Heart right ventricle (tissue), 16 donors: ENCODE measurements around the gene TLX3. TPM values are rescaled to one million over a fixed set of nuclear protein-coding genes. Genes with fewer than 3 reads are reported as not detected.

ENCODE experiments used
- ATAC-seq, 8 donors: fragments of 200-7000 bp; cut with Tn5 transposase; one replicate each; pipeline ENCODE4 v1.9.1; 2020; ENCODE audit warnings: mild to moderate bottlenecking in 8 of 8, moderate library complexity in 8 of 8, moderate number of reproducible peaks in 1 of 8
- DNase-seq, 2 donors: peaks; one replicate each; pipeline ENCODE4 v3.0.0-alpha.2; 2020
- H3K27ac ChIP-seq, 10 donors: fragments of 200-600 bp; sonication (generic) in 2 of 10; one replicate each; pipeline versions ENCODE4 v1.5.0 to v1.8.0; 2020 to 2022; ENCODE audit warnings: mild to moderate bottlenecking in 3 of 10
- H3K27me3 ChIP-seq, 7 donors: fragments of 200-600 bp; one replicate each; pipeline ENCODE4 v1.8.0; 2021 to 2022; ENCODE audit warnings: mild to moderate bottlenecking in 2 of 7
- H3K36me3 ChIP-seq, 9 donors: fragments of 200-600 bp; sonication (generic) in 1 of 9; one replicate each; pipeline versions ENCODE4 v1.5.0 to v1.8.0; 2020 to 2022; ENCODE audit warnings: mild to moderate bottlenecking in 2 of 9
- H3K4me1 ChIP-seq, 9 donors: fragments of 200-600 bp; sonication (generic) in 1 of 9; one replicate each; pipeline versions ENCODE4 v1.5.0 to v1.8.0; 2020 to 2022; ENCODE audit warnings: mild to moderate bottlenecking in 4 of 9
- H3K4me3 ChIP-seq, 10 donors: fragments of 200-600 bp; sonication (generic) in 2 of 10; one replicate each; pipeline versions ENCODE4 v1.5.0 to v1.8.0; 2020 to 2022; ENCODE audit warnings: mild to moderate bottlenecking in 7 of 10, moderate library complexity in 2 of 10
- H3K9me3 ChIP-seq, 11 donors: fragments of 200-600 bp in 10 of 11; sonication (generic) in 2 of 11; one replicate each; pipeline versions ENCODE4 v1.5.0 to v1.8.0; 2013 to 2022; ENCODE audit warnings: mild to moderate bottlenecking in 2 of 11, control low read depth in 1 of 11, moderate library complexity in 1 of 11
- WGBS, 2 donors: extraction: QIAGEN DNeasy Blood & Tissue Kit; methylation state at CpG; one replicate each; pipeline ENCODE4 v1.1.7; 2013; ENCODE audit warnings: inconsistent platforms in 1 of 2; 5-methylcytosine and 5-hydroxymethylcytosine counted together
- intact Hi-C, 10 donors: fragments of 100-400 bp; cut with DNase I; formaldehyde crosslinking; loops; one replicate each; pipeline versions ENCODE4 v1.11.1 to v1.14.2; 2022
- polyA plus RNA-seq, 2 donors: library from polyadenylated mRNA; stranded (reverse); fragments of 200-250 nt; gene quantifications; one replicate each; pipeline ENCODE4 v1.2.3, GENCODE V29; 2013
- total RNA-seq, 10 donors: library from RNA; stranded (reverse); fragmentation: NEBNext Ultra II Directional in 3 of 10; extraction: Animal tissue kit (Norgen Biotek cat#: 25700) in 3 of 10; gene quantifications; one replicate each; pipeline versions ENCODE4 v1.2.1 to v1.2.4, GENCODE V29; 2021 to 2023
- TF ChIP-seq, protein P1 (sequence below), 9 donors: fragments of 200-600 bp; sonication (generic) in 2 of 9; IDR thresholded peaks; one replicate each; pipeline versions ENCODE4 v1.5.0 to v1.8.0; 2021 to 2022; ENCODE audit warnings: antibody characterized with exemption in 9 of 9, mild to moderate bottlenecking in 5 of 9, moderate library complexity in 1 of 9
- donor health status: Arrhythmogenic right ventricular cardiomyopathy.
- donor health status: ischemic (EF 13 %, LVEDD 7.1; RV severe dilation, severe dysfunction).
- donor health status: healthy with polysubstance abuse.
- donor health status: DM: no; HTN: yes; CAD: no.
- donor health status: DM: no; HTN: no; CAD: no.
- donor health status: ischemic (EF 25% LVEDD 6.9; RV normal size, moderate dysfunction).
- donor health status: ischemic (EF 25% LVEDD 5.7; RV mildly dilated, moderate dysfunction).
- donor health status: healthy.
- donor health status: DM: yes; HTN: yes; CAD: no.
- donor health status: Ischemic cardiomyopathy.
- donor health status: ischemic (EF 35%, LVEDD 5.7; RV mildly dilated, moderate dysfunction).
- donor health status: nonischemic (EF 11% LVEDD 7.7; RV severe dilation, severe dysfunction).
- donor health status: DM: yes; HTN: yes; CAD: no.
- donor health status: PGD.
- donor health status: ischemic (EF 29% LVEDD 5.4; RV normal size, mild dysfunction).
- donor health status: nonischemic (EF 23%, LVEDD 6.1; RV moderate dilation, normal function).

TLX3 gene
- total and polyA plus RNA-seq, 12 donors, result not detected

DNA sequence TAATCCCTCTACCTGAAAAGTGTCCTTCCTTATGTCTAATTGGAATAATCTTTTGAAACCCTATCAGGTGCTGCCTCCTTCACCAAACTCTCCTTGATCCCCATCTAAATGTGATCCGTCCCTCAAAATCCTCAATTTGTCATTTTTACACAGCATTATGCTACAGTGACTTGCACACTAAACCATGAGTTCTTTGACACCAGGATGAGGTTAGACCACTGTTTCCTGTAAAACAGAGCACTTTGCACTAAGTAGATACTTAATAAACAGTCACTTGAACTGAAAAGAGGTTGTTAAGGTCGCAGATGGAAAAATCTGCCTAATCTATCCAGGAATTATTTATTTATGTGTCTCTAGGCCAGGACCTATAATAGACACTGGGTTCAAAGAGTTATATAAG, 44.2 kb upstream of the TLX3 start:
- TF ChIP-seq, protein P1, sequence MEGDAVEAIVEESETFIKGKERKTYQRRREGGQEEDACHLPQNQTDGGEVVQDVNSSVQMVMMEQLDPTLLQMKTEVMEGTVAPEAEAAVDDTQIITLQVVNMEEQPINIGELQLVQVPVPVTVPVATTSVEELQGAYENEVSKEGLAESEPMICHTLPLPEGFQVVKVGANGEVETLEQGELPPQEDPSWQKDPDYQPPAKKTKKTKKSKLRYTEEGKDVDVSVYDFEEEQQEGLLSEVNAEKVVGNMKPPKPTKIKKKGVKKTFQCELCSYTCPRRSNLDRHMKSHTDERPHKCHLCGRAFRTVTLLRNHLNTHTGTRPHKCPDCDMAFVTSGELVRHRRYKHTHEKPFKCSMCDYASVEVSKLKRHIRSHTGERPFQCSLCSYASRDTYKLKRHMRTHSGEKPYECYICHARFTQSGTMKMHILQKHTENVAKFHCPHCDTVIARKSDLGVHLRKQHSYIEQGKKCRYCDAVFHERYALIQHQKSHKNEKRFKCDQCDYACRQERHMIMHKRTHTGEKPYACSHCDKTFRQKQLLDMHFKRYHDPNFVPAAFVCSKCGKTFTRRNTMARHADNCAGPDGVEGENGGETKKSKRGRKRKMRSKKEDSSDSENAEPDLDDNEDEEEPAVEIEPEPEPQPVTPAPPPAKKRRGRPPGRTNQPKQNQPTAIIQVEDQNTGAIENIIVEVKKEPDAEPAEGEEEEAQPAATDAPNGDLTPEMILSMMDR (IDR thresholded peaks at IDR 0.05), result no peak
- no peak for ATAC-seq
- Histone ChIP-seq H3K4me1 (no peaks in the 10 kb centered on the region), H3K27me3 (no peaks in the 10 kb centered on the region), H3K4me3 (no peak overlapping the region), H3K27ac (no peak overlapping the region), H3K36me3 (no peaks in the 10 kb centered on the region), H3K9me3 (no peaks in the 10 kb centered on the region)
- 91 to 93% methylated on average over 2 of the region's 2 CpGs for WGBS, 2 donors
- DNase-seq, result no peak
- intact Hi-C loops, result no loop called here

DNA sequence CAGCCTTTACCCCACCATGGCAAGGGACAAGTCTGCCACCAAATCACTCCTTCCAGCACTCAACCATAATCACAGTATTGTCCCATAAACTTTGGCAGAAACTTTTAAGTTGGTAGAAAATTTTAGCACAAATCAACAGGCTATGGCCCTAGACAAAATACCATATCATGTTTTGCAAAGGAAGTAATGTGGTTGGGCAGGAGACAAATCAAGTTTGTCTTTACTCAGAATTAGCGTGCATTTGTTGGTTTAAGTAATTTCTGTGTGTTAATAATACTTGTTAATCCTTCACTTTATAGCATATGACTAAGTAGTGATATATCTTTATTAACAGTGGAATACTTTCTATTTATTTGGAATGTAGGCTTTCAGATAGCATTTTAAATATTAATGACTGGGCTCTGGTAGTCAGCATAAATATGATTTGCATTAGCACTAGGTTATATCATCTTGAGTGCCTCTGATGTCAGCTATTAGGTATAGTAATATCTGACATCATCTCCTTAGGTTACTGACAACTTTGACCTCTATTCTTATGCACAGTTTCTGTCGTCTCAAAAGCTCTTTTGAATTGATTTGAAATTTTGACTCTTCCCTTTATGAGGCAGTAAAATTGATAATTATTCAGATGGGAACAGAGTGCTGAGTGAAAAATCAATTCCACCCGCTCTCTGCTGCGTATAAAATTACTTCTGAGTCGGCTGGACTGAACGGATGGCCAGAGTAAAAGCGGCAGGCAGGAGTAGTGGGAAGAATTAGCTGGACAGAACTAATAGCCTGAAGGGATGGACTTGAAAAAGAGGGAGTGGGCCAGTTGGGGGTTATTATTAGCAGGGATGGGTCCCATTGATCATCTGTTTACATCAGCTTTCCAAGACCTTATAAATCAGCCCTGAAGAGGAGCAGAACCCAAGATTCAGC, 40.1 kb upstream of the TLX3 start:
- no peaks in the 10 kb centered on the region for H3K4me1 ChIP-seq
- DNase-seq, result no peak
- no peak for ATAC-seq
- H3K36me3 ChIP-seq, result no peaks in the 10 kb centered on the region
- intact Hi-C loops, result loop anchor here in 1 of 10 donors (1.0 kb wide), 1 partner anchor 11 kb away; no protein-coding TSS in a partner anchor
- no peak overlapping the region for H3K27ac ChIP-seq
- H3K27me3 ChIP-seq, result no peaks in the 10 kb centered on the region
- no peak overlapping the region for H3K4me3 ChIP-seq
- H3K9me3 ChIP-seq, result no peaks in the 10 kb centered on the region
- 88 to 89% methylated on average over 7 of the region's 7 CpGs for WGBS, 2 donors
- TF ChIP-seq, protein P1 (IDR thresholded peaks at IDR 0.05), result no peak

DNA sequence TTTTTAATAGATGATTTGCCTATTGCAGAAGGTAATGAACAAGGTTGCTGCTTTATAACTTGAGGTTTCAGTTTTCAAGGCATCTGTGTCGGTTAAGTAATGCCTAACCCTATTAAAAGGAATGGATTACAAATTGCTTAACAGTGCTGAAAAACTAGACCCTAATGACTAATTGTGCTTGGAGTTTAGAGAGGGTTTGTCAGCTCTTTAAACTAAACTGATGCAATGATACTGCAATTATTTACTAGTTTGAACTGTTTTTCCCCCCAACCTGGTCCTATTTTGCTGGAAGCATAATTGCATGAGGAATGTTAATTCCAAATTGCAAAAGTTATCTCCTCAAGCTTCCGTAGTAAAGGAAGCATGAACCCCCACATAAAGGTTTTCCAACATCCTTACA, 39.3 kb upstream of the TLX3 start:
- DNase-seq (no peak), ATAC-seq (no peak)
- TF ChIP-seq, protein P1 (IDR thresholded peaks at IDR 0.05), result no peak
- Histone ChIP-seq H3K9me3 (no peaks in the 10 kb centered on the region), H3K4me3 (no peak overlapping the region), H3K36me3 (no peaks in the 10 kb centered on the region), H3K27ac (no peak overlapping the region), H3K4me1 (no peaks in the 10 kb centered on the region), H3K27me3 (no peaks in the 10 kb centered on the region)
- intact Hi-C loops, result no loop called here
- WGBS, 2 donors, result 85 to 93% methylated on average over 2 of the region's 2 CpGs

DNA sequence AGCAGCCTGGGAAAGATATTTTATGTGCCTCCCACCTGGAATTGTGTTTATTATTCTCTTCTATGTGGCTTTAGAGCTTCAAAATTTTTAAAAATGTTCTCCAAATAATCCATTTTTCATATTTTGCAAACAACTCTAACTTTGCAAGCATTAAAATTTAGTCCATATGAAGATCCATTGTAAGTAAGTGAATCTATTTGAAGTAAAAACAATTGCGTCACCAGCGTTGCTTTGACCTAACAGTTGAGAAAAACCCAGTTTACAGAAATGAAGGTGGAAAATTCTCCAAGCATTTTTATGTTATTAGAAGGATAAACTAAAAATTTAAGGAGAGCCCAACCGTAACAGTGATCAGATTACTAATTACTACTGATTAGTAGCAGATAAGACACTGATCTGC, 38.9 kb upstream of the TLX3 start:
- intact Hi-C loops, result no loop called here
- H3K4me1 ChIP-seq, result no peaks in the 10 kb centered on the region
- no peak overlapping the region for H3K4me3 ChIP-seq
- TF ChIP-seq, protein P1 (IDR thresholded peaks at IDR 0.05), result no peak
- H3K27ac ChIP-seq, result no peak overlapping the region
- H3K9me3 ChIP-seq, result no peaks in the 10 kb centered on the region
- DNase-seq (no peak), ATAC-seq (no peak)
- WGBS, 2 donors, result 92 to 96% methylated on average over 3 of the region's 3 CpGs
- no peaks in the 10 kb centered on the region for H3K27me3 ChIP-seq
- no peaks in the 10 kb centered on the region for H3K36me3 ChIP-seq
